ENCODE results near the gene PTCD2. TPM values are rescaled to one million over a fixed set of nuclear protein-coding genes. Genes with fewer than 3 reads are reported as not detected.

PTCD2 gene
- total RNA-seq, 1 experiment from 2014 or later: 11.6 TPM

GRCh38 chr5:72298711-72299110, 21.5 kb upstream of the PTCD2 start:
- H3K27ac Mint-ChIP-seq (ENCODE audit: unreplicated experiment): no peak overlapping the region
- ChIA-PET CTCF (interaction anchor here (0.5 kb wide), 1 partner anchor 454 kb away, joined by 4 read pairs; no protein-coding TSS in a partner anchor), POLR2A (no interaction called here)
- Histone ChIP-seq H3K4me3 (ENCODE audit: low read depth, low read length) (no peak overlapping the region), H3K9me3 (no peaks in the 10 kb centered on the region), H3K36me3 (ENCODE audit: control insufficient read depth, insufficient read depth, low read length) (no peaks in the 10 kb centered on the region), H3K4me1 (peaks cover 17% of the 10 kb centered on the region), H3K27me3 (replicated peaks; ENCODE audit: control insufficient read depth, insufficient read depth, low read length) (no peaks in the 10 kb centered on the region)
- no peak for TF ChIP-seq CTCF (IDR thresholded peaks at IDR 0.05; ENCODE audit: insufficient read depth in 1 of 2, low read depth in 1 of 2, low read length in 1 of 2, severe bottlenecking in 1 of 2, unreplicated experiment in 1 of 2)
- DNase-seq: no peak
- no peaks in the 10 kb centered on the region for H3K27me3 Mint-ChIP-seq (ENCODE audit: insufficient read depth, unreplicated experiment)
- intact Hi-C loops (cut with micrococcal nuclease; ENCODE audit: unreplicated experiment): no loop called here
- no TSS peak for BruUV-seq (replicated peaks)
- H3K9me3 Mint-ChIP-seq (ENCODE audit: unreplicated experiment): no peaks in the 10 kb centered on the region
- H3K4me1 Mint-ChIP-seq (ENCODE audit: low read depth, unreplicated experiment): peaks cover 29% of the 10 kb centered on the region
- peaks cover 29% of the 10 kb centered on the region for H3K36me3 Mint-ChIP-seq (ENCODE audit: insufficient read depth, unreplicated experiment)
- H3K4me3 Mint-ChIP-seq (ENCODE audit: unreplicated experiment): no peak overlapping the region

- Histone ChIP-seq H3K4me3 (ENCODE audit: low read depth, low read length) (no peak overlapping the region), H3K4me1 (peaks cover 23% of the 10 kb centered on the region), H3K9me3 (no peaks in the 10 kb centered on the region), H3K27me3 (replicated peaks; ENCODE audit: control insufficient read depth, insufficient read depth, low read length) (no peaks in the 10 kb centered on the region), H3K36me3 (ENCODE audit: control insufficient read depth, insufficient read depth, low read length) (no peaks in the 10 kb centered on the region)
- intact Hi-C loops (cut with micrococcal nuclease; ENCODE audit: unreplicated experiment): no loop called here
- Mint-ChIP-seq H3K4me1 (ENCODE audit: low read depth, unreplicated experiment) (peaks cover 30% of the 10 kb centered on the region), H3K4me3 (ENCODE audit: unreplicated experiment) (no peak overlapping the region), H3K27ac (ENCODE audit: unreplicated experiment) (no peak overlapping the region), H3K27me3 (ENCODE audit: insufficient read depth, unreplicated experiment) (no peaks in the 10 kb centered on the region), H3K9me3 (ENCODE audit: unreplicated experiment) (no peaks in the 10 kb centered on the region), H3K36me3 (ENCODE audit: insufficient read depth, unreplicated experiment) (peaks cover 25% of the 10 kb centered on the region)
- no TSS peak for BruUV-seq (replicated peaks)
- no peak for TF ChIP-seq CTCF (IDR thresholded peaks at IDR 0.05; ENCODE audit: insufficient read depth in 1 of 2, low read depth in 1 of 2, low read length in 1 of 2, severe bottlenecking in 1 of 2, unreplicated experiment in 1 of 2)
- DNase-seq: no peak
- ChIA-PET CTCF (no interaction called here), POLR2A (no interaction called here)
Measured at GRCh38 chr5:72300590-72301339, 19.4 kb upstream of the PTCD2 start.

- no peak overlapping the region for H3K4me3 Mint-ChIP-seq (ENCODE audit: unreplicated experiment)
- H3K4me1 ChIP-seq: peaks cover 26% of the 10 kb centered on the region
- H3K27ac Mint-ChIP-seq (ENCODE audit: unreplicated experiment): no peak overlapping the region
- no peaks in the 10 kb centered on the region for H3K36me3 ChIP-seq (ENCODE audit: control insufficient read depth, insufficient read depth, low read length)
- H3K27me3 ChIP-seq (replicated peaks; ENCODE audit: control insufficient read depth, insufficient read depth, low read length): no peaks in the 10 kb centered on the region
- POLR2A ChIA-PET: no interaction called here
- intact Hi-C loops (cut with micrococcal nuclease; ENCODE audit: unreplicated experiment): no loop called here
- no TSS peak for BruUV-seq (replicated peaks)
- TF ChIP-seq CTCF (IDR thresholded peaks at IDR 0.05; ENCODE audit: insufficient read depth in 1 of 2, low read depth in 1 of 2, low read length in 1 of 2, severe bottlenecking in 1 of 2, unreplicated experiment in 1 of 2): no peak
- CTCF ChIA-PET: no interaction called here
- no peaks in the 10 kb centered on the region for H3K9me3 ChIP-seq
- no peaks in the 10 kb centered on the region for H3K9me3 Mint-ChIP-seq (ENCODE audit: unreplicated experiment)
- no peak for DNase-seq
- H3K4me3 ChIP-seq (ENCODE audit: low read depth, low read length): no peak overlapping the region
- no peaks in the 10 kb centered on the region for H3K27me3 Mint-ChIP-seq (ENCODE audit: insufficient read depth, unreplicated experiment)
- H3K4me1 Mint-ChIP-seq (ENCODE audit: low read depth, unreplicated experiment): peaks cover 31% of the 10 kb centered on the region
- H3K36me3 Mint-ChIP-seq (ENCODE audit: insufficient read depth, unreplicated experiment): peaks cover 19% of the 10 kb centered on the region
Measured at GRCh38 chr5:72301557-72301956, 18.6 kb upstream of the PTCD2 start.
